HG03442 (cell line): Measurements from ENCODE around the gene CYTH1.
A peak's percentile ranks its signal among the peaks of the same experiment; 100 is the strongest.
"Not testable (repeated sequence)": the region's sequence is repeated elsewhere in the genome, so short reads cannot be mapped to it uniquely, and the experiment has no call there.

Experiments
- ATAC-seq: cut with Tn5 transposase; IDR thresholded peaks from one replicate; pipeline ENCODE4 v1.9.1; 2021; ENCODE audit warnings: mild to moderate bottlenecking, moderate library complexity; ENCODE audit not compliant: unreplicated experiment

Gene CYTH1

GRCh38 chr17:78763561-78763960 lies 18.5 kb downstream of the CYTH1 start:
- no peak for ATAC-seq

- no peak for ATAC-seq
Measured at GRCh38 chr17:78761789-78762406, 20.2 kb downstream of the CYTH1 start.

- no peak for ATAC-seq
Measured at GRCh38 chr17:78759969-78760352, 22.1 kb downstream of the CYTH1 start.

- ATAC-seq: no peak
Measured at GRCh38 chr17:78759203-78759968, 22.7 kb downstream of the CYTH1 start.

- no peak for ATAC-seq
Measured at GRCh38 chr17:78753316-78754250, 28.5 kb downstream of the CYTH1 start.

GRCh38 chr17:78751447-78752161 lies 30.5 kb downstream of the CYTH1 start:
- no peak for ATAC-seq

- not testable (repeated sequence) for ATAC-seq
Measured at GRCh38 chr17:78751000-78751399, 31.1 kb downstream of the CYTH1 start.

GRCh38 chr17:78748730-78749317 lies 33.2 kb downstream of the CYTH1 start:
- peak; percentile 51 for ATAC-seq

GRCh38 chr17:78748048-78748729 lies 33.9 kb downstream of the CYTH1 start:
- ATAC-seq: no peak

GRCh38 chr17:78747488-78747887 lies 34.6 kb downstream of the CYTH1 start:
- ATAC-seq: no peak

GRCh38 chr17:78746949-78747269 lies 35.2 kb downstream of the CYTH1 start:
- ATAC-seq: no peak

GRCh38 chr17:78746263-78746948 lies 35.7 kb downstream of the CYTH1 start:
- ATAC-seq: no peak

GRCh38 chr17:78745407-78746088 lies 36.5 kb downstream of the CYTH1 start:
- no peak for ATAC-seq

GRCh38 chr17:78742901-78743300 lies 39.2 kb downstream of the CYTH1 start:
- ATAC-seq: no peak

GRCh38 chr17:78741644-78742284 lies 40.3 kb downstream of the CYTH1 start:
- ATAC-seq: no peak

- ATAC-seq: no peak
Measured at GRCh38 chr17:78739331-78739931, 42.6 kb downstream of the CYTH1 start.

- ATAC-seq: no peak
Measured at GRCh38 chr17:78738698-78739097, 43.4 kb downstream of the CYTH1 start.

GRCh38 chr17:78738278-78738677 lies 43.8 kb downstream of the CYTH1 start:
- ATAC-seq: no peak
